ENCODE measurements around the gene ATXN10.

DNA sequence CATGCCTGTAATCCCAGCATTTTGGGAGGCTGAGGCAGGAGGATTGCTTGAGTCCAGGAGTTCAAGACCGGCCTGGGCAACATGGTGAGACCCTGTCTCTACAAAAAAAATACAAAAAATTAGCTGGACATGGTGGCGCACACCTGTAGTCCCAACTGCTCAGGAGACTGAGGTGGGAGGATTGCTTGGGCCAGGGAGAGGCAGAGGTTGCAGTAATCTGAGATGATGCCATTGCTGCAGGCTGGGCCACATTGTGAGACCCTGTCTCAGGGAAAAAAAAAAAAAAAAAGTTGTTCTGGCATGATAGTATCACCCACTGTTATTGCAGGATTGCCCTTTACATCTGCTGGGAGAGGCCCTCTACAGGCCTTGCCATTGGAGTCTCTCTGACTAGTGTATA, 18.4 kb downstream of the ATXN10 start:
- TF ChIP-seq, protein P1, sequence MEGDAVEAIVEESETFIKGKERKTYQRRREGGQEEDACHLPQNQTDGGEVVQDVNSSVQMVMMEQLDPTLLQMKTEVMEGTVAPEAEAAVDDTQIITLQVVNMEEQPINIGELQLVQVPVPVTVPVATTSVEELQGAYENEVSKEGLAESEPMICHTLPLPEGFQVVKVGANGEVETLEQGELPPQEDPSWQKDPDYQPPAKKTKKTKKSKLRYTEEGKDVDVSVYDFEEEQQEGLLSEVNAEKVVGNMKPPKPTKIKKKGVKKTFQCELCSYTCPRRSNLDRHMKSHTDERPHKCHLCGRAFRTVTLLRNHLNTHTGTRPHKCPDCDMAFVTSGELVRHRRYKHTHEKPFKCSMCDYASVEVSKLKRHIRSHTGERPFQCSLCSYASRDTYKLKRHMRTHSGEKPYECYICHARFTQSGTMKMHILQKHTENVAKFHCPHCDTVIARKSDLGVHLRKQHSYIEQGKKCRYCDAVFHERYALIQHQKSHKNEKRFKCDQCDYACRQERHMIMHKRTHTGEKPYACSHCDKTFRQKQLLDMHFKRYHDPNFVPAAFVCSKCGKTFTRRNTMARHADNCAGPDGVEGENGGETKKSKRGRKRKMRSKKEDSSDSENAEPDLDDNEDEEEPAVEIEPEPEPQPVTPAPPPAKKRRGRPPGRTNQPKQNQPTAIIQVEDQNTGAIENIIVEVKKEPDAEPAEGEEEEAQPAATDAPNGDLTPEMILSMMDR (IDR thresholded peaks at IDR 0.05; ENCODE audit: low read depth, low read length), result no peak
- TF ChIP-seq, protein P2, sequence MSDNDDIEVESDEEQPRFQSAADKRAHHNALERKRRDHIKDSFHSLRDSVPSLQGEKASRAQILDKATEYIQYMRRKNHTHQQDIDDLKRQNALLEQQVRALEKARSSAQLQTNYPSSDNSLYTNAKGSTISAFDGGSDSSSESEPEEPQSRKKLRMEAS (IDR thresholded peaks at IDR 0.05; ENCODE audit: low read depth, low read length), result no peak
- no peak for TF ChIP-seq POLR2A (IDR thresholded peaks at IDR 0.05; ENCODE audit: extremely low read depth, insufficient read length)

Data from NB4 (cell line).